HepG2 (cell line): ENCODE results near the gene NUDT7.

Experiments used
- EP300 ChIP-seq, 3 experiments: sonication (generic) in 1 of 3; formaldehyde crosslinking in 1 of 3; IDR thresholded peaks; 2 replicates each; pipeline versions ENCODE4 v1.5.1 to v1.6.1; 2011 to 2020; ENCODE audit warnings: low read depth in 2 of 3, low read length in 2 of 3, borderline replicate concordance in 1 of 3, improper control_type of control experiment in 1 of 3, mild to moderate bottlenecking in 1 of 3, missing genetic modification reagents in 1 of 3, moderate library complexity in 1 of 3
- KLF16 ChIP-seq, 2 experiments: sonication (generic) in 1 of 2; formaldehyde crosslinking in 1 of 2; IDR thresholded peaks; 2 replicates each; pipeline versions ENCODE4 v1.6.1 to v1.8.0; 2016 to 2023; ENCODE audit warnings: missing genetic modification reagents in 2 of 2, missing compliant biosample characterization in 1 of 2
- MXI1 ChIP-seq: IDR thresholded peaks from 3 replicates; pipeline ENCODE4 v1.6.1; 2012; ENCODE audit warnings: low read depth, low read length, inconsistent platforms, borderline replicate concordance
- MYNN ChIP-seq: sonication (generic); formaldehyde crosslinking; IDR thresholded peaks from 2 replicates; pipeline ENCODE4 v1.4.0; 2020; ENCODE audit warnings: mild to moderate bottlenecking, low read depth, missing genetic modification reagents
- NR2F1 ChIP-seq, 2 experiments: fragments of 450-650 bp in 1 of 2; formaldehyde crosslinking in 1 of 2; IDR thresholded peaks; 2 replicates each; pipeline versions ENCODE4 v1.5.0 to v1.6.1; 2016 to 2020; ENCODE audit warnings: mild to moderate bottlenecking in 1 of 2, missing compliant biosample characterization in 1 of 2, missing genetic modification reagents in 1 of 2, moderate library complexity in 1 of 2
- SMARCC2 ChIP-seq: fragments of 450-650 bp; IDR thresholded peaks from 2 replicates; pipeline ENCODE4 v1.6.1; 2017; ENCODE audit warnings: antibody characterized with exemption, mild to moderate bottlenecking

GRCh38 chr16:77787452-77787851 lies 65.1 kb downstream of the NUDT7 start:
- no peak for TF ChIP-seq KLF16 (CRISPR knock-in tag; IDR thresholded peaks at IDR 0.05)
- no peak for TF ChIP-seq MXI1
- no peak for TF ChIP-seq MYNN (CRISPR knock-in tag)
- no peak for TF ChIP-seq SMARCC2
- TF ChIP-seq NR2F1 (CRISPR knock-in tag; IDR thresholded peaks at IDR 0.05) = no peak
- TF ChIP-seq EP300 (IDR thresholded peaks at IDR 0.05; ENCODE audit: low read depth in 2 of 2, low read length in 2 of 2) = no peak
- no peak for TF ChIP-seq EP300 (CRISPR knock-in tag; IDR thresholded peaks at IDR 0.05; ENCODE audit: borderline replicate concordance)
